ENCODE results near the gene GALNT7. TPM values are rescaled to one million over a fixed set of nuclear protein-coding genes. Genes with fewer than 3 reads are reported as not detected.

GALNT7 gene
- total RNA-seq, 1 donor from 2014 or later, result 71.6 TPM

- DNase-seq (ENCODE audit: low read depth), result no peak
Observed at GRCh38 chr4:173289353-173289727, 120.7 kb downstream of the GALNT7 start.

- no peak for DNase-seq (ENCODE audit: low read depth)
Observed at GRCh38 chr4:173291899-173292298, 123.3 kb downstream of the GALNT7 start.

GRCh38 chr4:173293663-173294062 lies 125.1 kb downstream of the GALNT7 start:
- no peak for DNase-seq (ENCODE audit: low read depth)

GRCh38 chr4:173294444-173294843 lies 125.8 kb downstream of the GALNT7 start:
- DNase-seq (ENCODE audit: low read depth), result no peak

GRCh38 chr4:173301518-173302201 lies 133.0 kb downstream of the GALNT7 start:
- DNase-seq (ENCODE audit: low read depth), result peak; percentile 64

GRCh38 chr4:173307778-173308177 lies 139.2 kb downstream of the GALNT7 start:
- no peak for DNase-seq (ENCODE audit: low read depth)

GRCh38 chr4:173311368-173311767 lies 142.8 kb downstream of the GALNT7 start:
- no peak for DNase-seq (ENCODE audit: low read depth)

- no peak for DNase-seq (ENCODE audit: low read depth)
Observed at GRCh38 chr4:173314715-173315114, 146.1 kb downstream of the GALNT7 start.

- DNase-seq (ENCODE audit: low read depth), result no peak
Observed at GRCh38 chr4:173316060-173316459, 147.4 kb downstream of the GALNT7 start.

GRCh38 chr4:173317004-173317403 lies 148.4 kb downstream of the GALNT7 start:
- DNase-seq (ENCODE audit: low read depth), result no peak

- DNase-seq (ENCODE audit: low read depth), result no peak
Observed at GRCh38 chr4:173318240-173318639, 149.6 kb downstream of the GALNT7 start.

GRCh38 chr4:173318648-173319211 lies 150.1 kb downstream of the GALNT7 start:
- peak; percentile 61 for DNase-seq (ENCODE audit: low read depth)

GRCh38 chr4:173319696-173320095 lies 151.1 kb downstream of the GALNT7 start:
- DNase-seq (ENCODE audit: low read depth), result no peak

- no peak for DNase-seq (ENCODE audit: low read depth)
Observed at GRCh38 chr4:173325007-173325736, 156.6 kb downstream of the GALNT7 start.

- peak; percentile 33 for DNase-seq (ENCODE audit: low read depth)
Observed at GRCh38 chr4:173328236-173328901, 159.8 kb downstream of the GALNT7 start.

- DNase-seq (ENCODE audit: low read depth), result no peak
Observed at GRCh38 chr4:173330590-173330989, 162.0 kb downstream of the GALNT7 start.

GRCh38 chr4:173332021-173332487 lies 163.4 kb downstream of the GALNT7 start:
- peak; percentile 15 for DNase-seq (ENCODE audit: low read depth)

GRCh38 chr4:173332963-173333657 lies 164.5 kb downstream of the GALNT7 start:
- DNase-seq (ENCODE audit: low read depth), result no peak

- DNase-seq (ENCODE audit: low read depth), result no peak
Observed at GRCh38 chr4:173333658-173334084, 165.1 kb downstream of the GALNT7 start.

- DNase-seq (ENCODE audit: low read depth), result peak; percentile 100
Observed at GRCh38 chr4:173334085-173334890, 165.7 kb downstream of the GALNT7 start, which contains the start of gene HMGB2. Gene HMGB2, minus strand, starts transcription at chr4:173334358. Its CDS starts 709 bp downstream, at chr4:173333649.
